HG03103 (cell line): ENCODE data around the gene NPAS4.
"Not testable (repeated sequence)": the region's sequence is repeated elsewhere in the genome, so short reads cannot be mapped to it uniquely, and the experiment has no call there.

Source experiments
- ATAC-seq: cut with Tn5 transposase; IDR thresholded peaks from one replicate; pipeline ENCODE4 v1.9.1; 2021; ENCODE audit warnings: low read depth; ENCODE audit not compliant: unreplicated experiment

Gene NPAS4

GRCh38 chr11:66415423-66415822 is 5.4 kb upstream of the NPAS4 start:
- no peak for ATAC-seq

- no peak for ATAC-seq
These were observed 3.8 kb upstream of the NPAS4 start for GRCh38 chr11:66417000-66417399.

- ATAC-seq = peak; percentile 45
These were observed 2.5 kb upstream of the NPAS4 start for GRCh38 chr11:66418168-66418985.

GRCh38 chr11:66418986-66419308 is 1.9 kb upstream of the NPAS4 start:
- no peak for ATAC-seq

GRCh38 chr11:66419825-66420224 is 1.0 kb upstream of the NPAS4 start:
- ATAC-seq = no peak

- no peak for ATAC-seq
These were observed 814 bp downstream of the NPAS4 start for GRCh38 chr11:66421492-66422205.

GRCh38 chr11:66426314-66426713 is 5.5 kb downstream of the NPAS4 start:
- ATAC-seq = no peak

GRCh38 chr11:66428933-66429332 is 8.1 kb downstream of the NPAS4 start:
- no peak for ATAC-seq

- ATAC-seq = no peak
These were observed 9.3 kb downstream of the NPAS4 start for GRCh38 chr11:66429983-66430602.

GRCh38 chr11:66431287-66431686 is 10.5 kb downstream of the NPAS4 start:
- ATAC-seq = not testable (repeated sequence)

GRCh38 chr11:66431871-66432329 is 11.1 kb downstream of the NPAS4 start:
- not testable (repeated sequence) for ATAC-seq

- no peak for ATAC-seq
These were observed 11.8 kb downstream of the NPAS4 start for GRCh38 chr11:66432597-66432996.

GRCh38 chr11:66437979-66438503 is 17.2 kb downstream of the NPAS4 start:
- no peak for ATAC-seq

GRCh38 chr11:66438504-66439466 is 17.9 kb downstream of the NPAS4 start, which contains the start of gene MRPL11:
Gene MRPL11, minus strand, starts transcription at chr11:66438848. Its CDS starts 94 bp downstream, at chr11:66438754.
- peak; percentile 85 for ATAC-seq

GRCh38 chr11:66440101-66440939 is 19.5 kb downstream of the NPAS4 start:
- not testable (repeated sequence) for ATAC-seq

- ATAC-seq = not testable (repeated sequence)
These were observed 20.1 kb downstream of the NPAS4 start for GRCh38 chr11:66440940-66441282.

- no peak for ATAC-seq
These were observed 22.8 kb downstream of the NPAS4 start for GRCh38 chr11:66443602-66444001.

- no peak for ATAC-seq
These were observed 26.2 kb downstream of the NPAS4 start for GRCh38 chr11:66447012-66447411.

GRCh38 chr11:66448523-66448922 is 27.7 kb downstream of the NPAS4 start:
- ATAC-seq = no peak
